DOHH2 (cell line): ENCODE measurements around the gene EHD2.

Experiments used
- EZH2phosphoT487 ChIP-seq: fragments of 200-600 bp; sonication (generic); IDR thresholded peaks from 2 replicates; pipeline ENCODE4 v1.6.1; 2017; ENCODE audit warnings: borderline replicate concordance, mild to moderate bottlenecking, antibody characterized with exemption, low read length, moderate library complexity, mixed read lengths
- TF ChIP-seq, protein P1 (sequence below): fragments of 200-600 bp; sonication (generic); IDR thresholded peaks from one replicate; pipeline ENCODE4 v1.5.1; 2014; ENCODE audit warnings: antibody characterized with exemption, mild to moderate bottlenecking, low read depth, low read length; ENCODE audit not compliant: poor library complexity, severe bottlenecking

- TF ChIP-seq, protein P1, sequence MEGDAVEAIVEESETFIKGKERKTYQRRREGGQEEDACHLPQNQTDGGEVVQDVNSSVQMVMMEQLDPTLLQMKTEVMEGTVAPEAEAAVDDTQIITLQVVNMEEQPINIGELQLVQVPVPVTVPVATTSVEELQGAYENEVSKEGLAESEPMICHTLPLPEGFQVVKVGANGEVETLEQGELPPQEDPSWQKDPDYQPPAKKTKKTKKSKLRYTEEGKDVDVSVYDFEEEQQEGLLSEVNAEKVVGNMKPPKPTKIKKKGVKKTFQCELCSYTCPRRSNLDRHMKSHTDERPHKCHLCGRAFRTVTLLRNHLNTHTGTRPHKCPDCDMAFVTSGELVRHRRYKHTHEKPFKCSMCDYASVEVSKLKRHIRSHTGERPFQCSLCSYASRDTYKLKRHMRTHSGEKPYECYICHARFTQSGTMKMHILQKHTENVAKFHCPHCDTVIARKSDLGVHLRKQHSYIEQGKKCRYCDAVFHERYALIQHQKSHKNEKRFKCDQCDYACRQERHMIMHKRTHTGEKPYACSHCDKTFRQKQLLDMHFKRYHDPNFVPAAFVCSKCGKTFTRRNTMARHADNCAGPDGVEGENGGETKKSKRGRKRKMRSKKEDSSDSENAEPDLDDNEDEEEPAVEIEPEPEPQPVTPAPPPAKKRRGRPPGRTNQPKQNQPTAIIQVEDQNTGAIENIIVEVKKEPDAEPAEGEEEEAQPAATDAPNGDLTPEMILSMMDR = no peak
- TF ChIP-seq EZH2phosphoT487 = no peak
Observed at GRCh38 chr19:47756953-47757608, 43.9 kb downstream of the EHD2 start.
